Mammary microvascular endothelial cell (primary cell): ENCODE measurements around the gene INSC. TPM values are rescaled to one million over a fixed set of nuclear protein-coding genes. Genes with fewer than 3 reads are reported as not detected.

ENCODE experiments used
- total RNA-seq: library from RNA; depleted of rRNA; stranded (reverse); fragments of >200 nt; gene quantifications from 2 replicates; pipeline ENCODE4 v1.2.3, GENCODE V29; 2015

Gene INSC
- 0.20 TPM in 1 of 2 replicates, not detected in the other for total RNA-seq

DNA sequence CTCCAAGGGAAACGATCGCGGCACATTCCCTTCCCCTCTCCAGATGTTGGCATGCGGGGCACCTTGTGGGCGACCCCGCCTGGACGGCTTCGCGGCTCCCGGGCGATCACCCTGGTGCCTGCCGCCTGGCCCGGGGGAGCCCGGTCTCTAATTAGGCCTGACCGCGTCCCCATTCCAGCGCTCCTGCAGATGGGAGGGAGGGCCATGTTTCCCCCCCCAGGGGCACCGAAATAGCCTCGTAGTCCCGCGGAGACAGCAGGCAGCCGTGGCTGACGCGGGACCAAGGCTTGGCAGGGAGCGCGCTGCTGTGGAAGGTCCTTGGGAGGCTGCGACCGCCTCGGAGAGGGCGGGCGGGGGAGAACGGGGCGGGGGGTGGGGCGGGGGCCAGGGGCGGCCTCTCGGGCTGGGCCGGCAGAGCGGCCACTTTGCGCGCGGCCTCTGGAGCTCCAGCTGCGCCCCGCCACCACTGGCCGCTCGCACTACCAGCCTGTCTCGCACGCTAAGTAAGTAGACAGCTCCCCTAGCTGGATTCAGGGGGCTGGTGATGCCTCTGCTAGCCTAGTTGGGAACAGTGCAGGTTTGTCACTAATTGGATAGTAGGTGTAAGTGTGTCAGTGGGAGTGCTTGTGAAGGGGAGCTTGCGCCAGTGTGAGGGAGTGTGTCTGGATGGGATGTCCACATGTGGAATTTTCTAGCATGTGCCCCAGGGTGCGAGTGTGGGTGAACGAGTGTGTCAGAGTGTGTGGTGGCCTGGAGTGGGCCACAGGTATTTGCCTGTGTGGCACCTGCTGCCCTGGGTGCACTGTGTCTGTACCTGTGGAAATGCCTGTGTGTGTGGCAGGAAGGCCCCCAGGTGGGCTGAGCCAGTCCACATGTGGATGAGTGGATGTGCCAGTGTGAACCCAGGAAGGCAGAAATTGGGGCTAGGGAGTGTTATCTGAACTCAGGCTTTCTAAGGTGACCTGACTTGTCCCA is at the start of gene INSC:
Gene INSC (plus strand): TSS at position 423 of the 975 bp plus-strand sequence. CDS start 34,252 bp downstream, outside the sequence.

DNA sequence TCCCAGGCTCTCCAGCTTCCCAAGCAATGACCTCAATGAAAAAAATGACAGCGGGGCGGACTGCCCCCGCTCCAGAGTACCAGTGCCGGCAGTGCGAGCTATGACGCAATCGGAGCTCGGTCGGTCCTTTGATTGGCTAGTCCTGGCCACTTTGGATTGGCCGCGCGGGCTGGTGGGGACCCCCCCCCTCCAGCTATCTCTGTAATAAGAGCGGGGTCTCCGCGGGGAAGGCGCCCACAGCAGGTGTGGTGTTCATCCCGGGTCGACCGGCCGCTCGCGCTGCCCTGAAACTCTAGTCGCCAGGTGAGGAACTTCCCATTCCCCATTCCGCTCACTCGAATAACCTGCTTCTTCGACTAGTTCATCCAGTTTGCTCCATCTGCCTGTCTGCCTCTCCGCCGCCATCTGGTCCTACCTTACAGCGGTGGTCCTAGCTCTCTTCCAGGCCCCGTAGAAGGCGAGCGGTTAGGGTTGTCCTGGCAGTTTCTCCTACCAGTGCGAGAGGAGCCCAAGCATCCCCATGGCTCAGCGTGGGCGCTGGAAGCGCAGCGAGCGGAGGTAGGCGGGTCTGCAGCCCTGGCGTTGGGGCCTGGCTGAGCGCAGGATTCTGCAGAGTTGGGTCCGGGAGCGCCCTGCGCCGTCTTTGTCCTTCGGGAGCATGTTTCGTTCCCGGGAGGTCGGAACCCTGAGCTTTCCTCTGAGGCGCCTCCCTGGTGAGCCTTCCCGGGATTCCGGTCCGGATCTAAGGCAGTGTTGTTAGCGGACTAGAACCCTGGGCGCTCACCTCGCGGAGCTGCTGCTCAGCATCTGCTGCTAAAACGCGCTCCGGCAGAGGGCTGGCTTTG is 41.1 kb upstream of the INSC start, which contains the start of gene CALCB:
Gene CALCB (plus strand): TSS at position 233 of the 845 bp plus-strand sequence. CDS start 1,126 bp downstream, outside the sequence.

Other genes with a start within 250 kb of the INSC start
- 5.7 and 5.9 TPM in 2 replicates for gene CYP2R1, start 222.7 kb upstream of the INSC start, total RNA-seq
- gene CALCA, start 142.6 kb upstream of the INSC start, total RNA-seq = not detected in 2 replicates
- gene CALCB, start 41.3 kb upstream of the INSC start, total RNA-seq = not detected in 2 replicates